GM12801 (cell line): Measurements from ENCODE around the gene MYEOV.

Experiments used
- TF ChIP-seq, protein P1 (sequence below): IDR thresholded peaks from one replicate; pipeline ENCODE4 v1.5.1; 2011; ENCODE audit warnings: control low read depth; ENCODE audit not compliant: insufficient read length; ENCODE audit errors: extremely low read depth

Gene MYEOV

DNA sequence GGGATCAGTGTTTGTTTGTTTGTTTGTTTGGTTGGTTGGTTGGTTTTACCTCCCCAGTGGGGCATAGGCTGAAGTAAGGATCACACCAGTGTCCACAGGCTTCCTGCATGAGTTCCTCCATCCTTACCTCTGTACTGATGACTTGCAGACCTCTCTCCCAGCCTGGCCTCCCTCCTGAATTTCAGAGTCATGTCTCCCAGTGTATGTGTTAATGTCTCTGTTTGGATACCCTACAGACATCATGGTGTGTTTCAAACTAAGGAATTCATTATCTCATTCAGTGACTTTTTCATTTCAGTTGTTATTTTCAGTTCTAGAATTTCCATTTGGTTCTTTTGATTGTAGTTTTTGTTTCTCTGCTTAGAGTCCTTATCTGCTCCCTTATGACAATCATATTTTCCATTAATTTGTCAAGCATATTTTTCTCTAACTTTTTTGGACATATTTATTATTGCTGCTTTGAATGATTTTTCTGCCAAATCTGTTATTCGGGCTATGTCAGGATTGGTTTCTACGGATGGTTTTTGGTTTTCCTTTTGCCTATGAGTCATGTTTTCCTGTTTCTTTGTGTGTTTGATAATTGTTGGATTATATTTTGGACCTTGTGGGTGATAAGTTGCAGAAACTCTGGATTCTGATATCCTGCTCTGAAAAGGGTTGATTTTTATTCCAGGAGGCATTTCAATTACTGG, 23.6 kb downstream of the MYEOV start:
- TF ChIP-seq, protein P1, sequence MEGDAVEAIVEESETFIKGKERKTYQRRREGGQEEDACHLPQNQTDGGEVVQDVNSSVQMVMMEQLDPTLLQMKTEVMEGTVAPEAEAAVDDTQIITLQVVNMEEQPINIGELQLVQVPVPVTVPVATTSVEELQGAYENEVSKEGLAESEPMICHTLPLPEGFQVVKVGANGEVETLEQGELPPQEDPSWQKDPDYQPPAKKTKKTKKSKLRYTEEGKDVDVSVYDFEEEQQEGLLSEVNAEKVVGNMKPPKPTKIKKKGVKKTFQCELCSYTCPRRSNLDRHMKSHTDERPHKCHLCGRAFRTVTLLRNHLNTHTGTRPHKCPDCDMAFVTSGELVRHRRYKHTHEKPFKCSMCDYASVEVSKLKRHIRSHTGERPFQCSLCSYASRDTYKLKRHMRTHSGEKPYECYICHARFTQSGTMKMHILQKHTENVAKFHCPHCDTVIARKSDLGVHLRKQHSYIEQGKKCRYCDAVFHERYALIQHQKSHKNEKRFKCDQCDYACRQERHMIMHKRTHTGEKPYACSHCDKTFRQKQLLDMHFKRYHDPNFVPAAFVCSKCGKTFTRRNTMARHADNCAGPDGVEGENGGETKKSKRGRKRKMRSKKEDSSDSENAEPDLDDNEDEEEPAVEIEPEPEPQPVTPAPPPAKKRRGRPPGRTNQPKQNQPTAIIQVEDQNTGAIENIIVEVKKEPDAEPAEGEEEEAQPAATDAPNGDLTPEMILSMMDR, result no peak

DNA sequence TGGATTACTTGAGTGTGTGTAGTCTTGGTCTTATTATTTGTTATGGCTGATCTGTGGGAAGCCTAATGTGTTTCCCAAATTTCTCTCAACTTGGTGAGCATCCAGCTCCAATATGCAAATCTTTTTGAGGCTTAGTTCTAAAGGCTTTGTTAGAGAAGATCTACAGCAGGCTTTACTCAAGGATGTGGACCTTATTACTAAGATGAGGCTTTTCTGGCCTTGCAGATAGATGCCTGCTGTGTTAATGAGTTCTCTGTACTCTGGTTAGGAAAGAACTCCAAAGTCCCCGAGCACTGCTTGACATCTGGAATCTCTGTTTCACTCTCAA, 24.1 kb downstream of the MYEOV start:
- TF ChIP-seq, protein P1, result no peak

- TF ChIP-seq, protein P1, result no peak
These were observed 25.5 kb downstream of the MYEOV start for GRCh38 chr11:69319255-69320106.

DNA sequence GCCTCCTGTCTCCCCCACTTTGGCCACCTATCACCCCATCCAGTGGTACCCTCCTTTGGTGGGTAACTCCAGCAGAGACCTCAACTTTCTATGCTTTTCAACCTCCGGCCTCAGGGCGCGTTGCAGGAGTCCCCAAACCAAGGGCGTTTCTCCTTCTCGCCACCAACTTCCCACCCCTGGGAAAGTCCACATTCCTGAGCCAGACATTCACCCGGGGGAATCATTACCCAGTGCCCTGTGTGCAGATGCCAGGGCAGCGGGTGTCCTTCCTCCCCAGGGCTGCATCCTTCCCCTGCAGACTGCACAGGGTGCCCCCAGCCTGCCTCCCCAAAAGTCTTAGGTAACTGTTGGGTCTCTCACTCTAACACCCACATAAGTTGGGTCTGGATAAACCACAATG, 26.4 kb downstream of the MYEOV start:
- TF ChIP-seq, protein P1, result no peak

DNA sequence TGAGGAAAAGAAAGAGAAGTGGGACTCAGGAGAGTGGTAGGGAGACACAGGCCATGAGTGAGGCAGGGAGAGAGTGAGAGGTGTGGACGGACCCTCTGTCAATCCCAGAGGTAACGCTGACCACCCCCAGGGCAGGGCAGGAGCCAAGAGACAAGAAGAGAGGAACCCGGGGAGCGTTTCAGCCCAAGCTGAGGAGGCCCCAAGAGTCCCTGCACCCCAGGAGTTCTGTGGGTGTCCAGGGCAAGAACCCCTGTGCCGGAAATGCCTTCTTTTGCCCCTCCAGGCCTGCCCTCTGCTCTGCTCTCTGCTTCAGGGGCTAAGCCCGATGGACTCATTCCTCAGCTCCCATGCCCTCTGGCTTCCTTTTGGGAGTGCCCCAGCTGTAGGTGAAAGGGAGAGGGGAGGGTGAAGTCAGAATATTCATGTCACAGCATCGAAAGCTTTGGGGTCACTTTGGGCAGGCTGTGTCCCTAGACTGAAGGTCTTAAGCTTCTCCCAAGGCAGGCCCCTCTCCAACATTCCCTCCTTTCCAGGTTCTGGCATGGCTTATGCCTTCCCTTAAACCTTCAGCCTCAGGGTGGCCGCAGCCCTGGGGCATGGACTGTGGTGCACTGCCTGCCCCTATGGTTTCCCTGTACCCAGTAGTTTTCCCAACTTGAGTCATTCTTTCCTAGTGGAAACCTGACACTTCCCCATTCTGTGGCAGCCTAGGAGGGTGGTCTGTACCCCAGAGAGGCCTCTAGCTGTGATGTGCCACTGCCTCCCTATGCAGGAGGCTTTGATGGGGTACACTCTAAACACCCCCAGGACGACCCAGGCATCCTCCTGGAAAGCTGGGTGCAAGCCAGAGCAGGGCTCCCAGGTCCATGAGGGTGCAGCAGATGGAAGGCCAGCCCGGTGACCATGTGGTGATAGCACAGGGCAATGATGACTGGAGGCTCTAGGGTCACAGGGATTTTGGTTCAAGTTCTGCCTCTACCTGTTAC, 27.1 kb downstream of the MYEOV start:
- TF ChIP-seq, protein P1, result no peak

GRCh38 chr11:69321877-69322361, 28.0 kb downstream of the MYEOV start:
- TF ChIP-seq, protein P1, result no peak

GRCh38 chr11:69325446-69325845, 31.5 kb downstream of the MYEOV start:
- TF ChIP-seq, protein P1, result no peak
